ENCODE measurements around the gene ISG20. TPM values are rescaled to one million over a fixed set of nuclear protein-coding genes. Genes with fewer than 3 reads are reported as not detected.

The ISG20 gene
- polyA plus RNA-seq, 1 donor (not counting 4 experiments of a cell fraction or from before 2014, with no cell fraction given) = 8.9 TPM

DNA sequence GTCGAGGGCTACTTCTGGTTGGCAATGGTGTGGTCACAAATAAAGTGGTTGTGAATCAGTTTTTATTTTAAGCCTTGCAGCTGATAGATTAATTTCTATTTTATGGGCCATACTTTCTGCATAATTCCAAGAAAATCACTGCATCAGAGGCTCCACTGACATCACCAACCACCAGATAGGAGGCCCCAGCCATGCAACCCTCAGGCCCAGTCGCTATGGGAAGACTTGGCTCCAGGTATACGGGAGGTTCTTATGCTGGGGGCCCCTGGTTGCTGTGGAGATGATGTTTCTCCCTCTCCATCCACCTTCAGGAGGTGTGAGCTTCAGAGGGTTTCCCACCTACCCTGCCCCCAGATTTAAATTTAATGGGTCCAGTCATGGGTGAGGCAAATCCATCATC is 57.4 kb downstream of the ISG20 start:
- no peak overlapping the region for H3K4me3 ChIP-seq (ENCODE audit: control insufficient read depth in 2 of 3, extremely low read depth in 1 of 3, insufficient read depth in 2 of 3, low read depth in 1 of 3, low read length in 3 of 3)
- H3K9ac ChIP-seq (ENCODE audit: control insufficient read depth, extremely low read depth, insufficient read depth, low read length) = no peak overlapping the region
- peaks cover 3% of the 10 kb centered on the region for H3K27me3 ChIP-seq (ENCODE audit: control insufficient read depth, extremely low read depth, insufficient read depth, low read length)
- no peak for TF ChIP-seq EZH2 (IDR thresholded peaks at IDR 0.05; ENCODE audit: low read length)
- TF ChIP-seq, protein P1, sequence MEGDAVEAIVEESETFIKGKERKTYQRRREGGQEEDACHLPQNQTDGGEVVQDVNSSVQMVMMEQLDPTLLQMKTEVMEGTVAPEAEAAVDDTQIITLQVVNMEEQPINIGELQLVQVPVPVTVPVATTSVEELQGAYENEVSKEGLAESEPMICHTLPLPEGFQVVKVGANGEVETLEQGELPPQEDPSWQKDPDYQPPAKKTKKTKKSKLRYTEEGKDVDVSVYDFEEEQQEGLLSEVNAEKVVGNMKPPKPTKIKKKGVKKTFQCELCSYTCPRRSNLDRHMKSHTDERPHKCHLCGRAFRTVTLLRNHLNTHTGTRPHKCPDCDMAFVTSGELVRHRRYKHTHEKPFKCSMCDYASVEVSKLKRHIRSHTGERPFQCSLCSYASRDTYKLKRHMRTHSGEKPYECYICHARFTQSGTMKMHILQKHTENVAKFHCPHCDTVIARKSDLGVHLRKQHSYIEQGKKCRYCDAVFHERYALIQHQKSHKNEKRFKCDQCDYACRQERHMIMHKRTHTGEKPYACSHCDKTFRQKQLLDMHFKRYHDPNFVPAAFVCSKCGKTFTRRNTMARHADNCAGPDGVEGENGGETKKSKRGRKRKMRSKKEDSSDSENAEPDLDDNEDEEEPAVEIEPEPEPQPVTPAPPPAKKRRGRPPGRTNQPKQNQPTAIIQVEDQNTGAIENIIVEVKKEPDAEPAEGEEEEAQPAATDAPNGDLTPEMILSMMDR (optimal IDR thresholded peaks at IDR 0.05 in 1 of 3, IDR thresholded peaks at IDR 0.05 in 1 of 3, conservative IDR thresholded peaks at IDR 0.05 in 1 of 3; ENCODE audit: extremely low read depth in 1 of 3, insufficient read depth in 2 of 3, low read length in 3 of 3) = no peak
- H3K9me3 ChIP-seq (ENCODE audit: control insufficient read depth, low read depth, low read length) = no peaks in the 10 kb centered on the region
- no peak overlapping the region for H2AFZ ChIP-seq (ENCODE audit: control insufficient read depth, low read length)
- no peaks in the 10 kb centered on the region for H3K79me2 ChIP-seq (ENCODE audit: control insufficient read depth, insufficient read depth, low read length)
- no peak for DNase-seq (ENCODE audit: low read depth, low spot score)
- dilution Hi-C loops (cut with MboI; ENCODE audit: extremely low pct_ligation_motif_present, low sequenced_read_pairs) = no loop called here
- H4K20me1 ChIP-seq (ENCODE audit: control insufficient read depth, extremely low read depth, insufficient read depth, low read length) = no peaks in the 10 kb centered on the region
- no peak overlapping the region for H3K27ac ChIP-seq (ENCODE audit: control insufficient read depth, insufficient read depth, low read length)
- no peaks in the 10 kb centered on the region for H3K9me1 ChIP-seq (ENCODE audit: control insufficient read depth, extremely low read depth, insufficient read depth, low read length)
- H3K4me2 ChIP-seq (ENCODE audit: control insufficient read depth, extremely low read depth, insufficient read depth, low read depth, low read length) = no peak overlapping the region
- no peaks in the 10 kb centered on the region for H3K4me1 ChIP-seq (ENCODE audit: control insufficient read depth, extremely low read depth, insufficient read depth, low read length)
- H3K36me3 ChIP-seq (ENCODE audit: control insufficient read depth in 2 of 2, extremely low read depth in 1 of 2, insufficient read depth in 2 of 2, low read length in 2 of 2) = no peaks in the 10 kb centered on the region
- no peak for FAIRE-seq

DNA sequence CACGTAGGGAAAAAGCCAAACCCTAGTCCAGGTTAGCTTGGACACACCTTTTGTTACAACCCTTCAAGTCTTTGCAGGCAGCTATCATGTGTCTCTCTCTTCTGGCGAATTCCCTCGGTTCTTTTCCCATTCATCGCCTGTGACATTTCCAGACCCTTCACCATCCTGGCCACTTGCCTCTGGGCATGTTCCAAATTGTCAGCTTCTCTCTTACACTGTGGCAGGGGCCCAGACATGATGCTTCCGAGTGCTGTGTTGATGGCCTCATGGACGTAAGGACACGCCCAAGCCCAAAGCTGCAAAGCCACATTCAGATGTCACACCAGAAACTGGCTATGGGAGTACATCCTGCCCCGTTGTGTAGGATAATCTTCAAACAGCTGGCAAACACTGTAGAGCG is 58.5 kb downstream of the ISG20 start:
- Histone ChIP-seq H3K9me3 (ENCODE audit: control insufficient read depth, low read depth, low read length) (no peaks in the 10 kb centered on the region), H3K9me1 (ENCODE audit: control insufficient read depth, extremely low read depth, insufficient read depth, low read length) (no peaks in the 10 kb centered on the region), H3K4me2 (ENCODE audit: control insufficient read depth, extremely low read depth, insufficient read depth, low read depth, low read length) (no peak overlapping the region), H3K79me2 (ENCODE audit: control insufficient read depth, insufficient read depth, low read length) (no peaks in the 10 kb centered on the region), H2AFZ (ENCODE audit: control insufficient read depth, low read length) (no peak overlapping the region), H3K9ac (ENCODE audit: control insufficient read depth, extremely low read depth, insufficient read depth, low read length) (no peak overlapping the region), H4K20me1 (ENCODE audit: control insufficient read depth, extremely low read depth, insufficient read depth, low read length) (no peaks in the 10 kb centered on the region), H3K27me3 (ENCODE audit: control insufficient read depth, extremely low read depth, insufficient read depth, low read length) (peaks cover 3% of the 10 kb centered on the region), H3K27ac (ENCODE audit: control insufficient read depth, insufficient read depth, low read length) (no peak overlapping the region), H3K4me3 (ENCODE audit: control insufficient read depth in 2 of 3, extremely low read depth in 1 of 3, insufficient read depth in 2 of 3, low read depth in 1 of 3, low read length in 3 of 3) (no peak overlapping the region), H3K36me3 (ENCODE audit: control insufficient read depth in 2 of 2, extremely low read depth in 1 of 2, insufficient read depth in 2 of 2, low read length in 2 of 2) (no peaks in the 10 kb centered on the region), H3K4me1 (ENCODE audit: control insufficient read depth, extremely low read depth, insufficient read depth, low read length) (no peaks in the 10 kb centered on the region)
- FAIRE-seq (no peak), DNase-seq (ENCODE audit: low read depth, low spot score) (no peak)
- dilution Hi-C loops (cut with MboI; ENCODE audit: extremely low pct_ligation_motif_present, low sequenced_read_pairs) = no loop called here
- no peak for TF ChIP-seq EZH2 (IDR thresholded peaks at IDR 0.05; ENCODE audit: low read length)
- TF ChIP-seq, protein P1 (optimal IDR thresholded peaks at IDR 0.05 in 1 of 3, IDR thresholded peaks at IDR 0.05 in 1 of 3, conservative IDR thresholded peaks at IDR 0.05 in 1 of 3; ENCODE audit: extremely low read depth in 1 of 3, insufficient read depth in 2 of 3, low read length in 3 of 3) = no peak

Data from keratinocyte (primary cell).